ENCODE results near the gene TOX3. TPM values are rescaled to one million over a fixed set of nuclear protein-coding genes. Genes with fewer than 3 reads are reported as not detected.

The TOX3 gene
- total and polyA plus RNA-seq, 2 of the 8 experiments (the other 6 are each of a cell fraction or from before 2014, with no cell fraction given): 16.7 to 31.2 TPM

DNA sequence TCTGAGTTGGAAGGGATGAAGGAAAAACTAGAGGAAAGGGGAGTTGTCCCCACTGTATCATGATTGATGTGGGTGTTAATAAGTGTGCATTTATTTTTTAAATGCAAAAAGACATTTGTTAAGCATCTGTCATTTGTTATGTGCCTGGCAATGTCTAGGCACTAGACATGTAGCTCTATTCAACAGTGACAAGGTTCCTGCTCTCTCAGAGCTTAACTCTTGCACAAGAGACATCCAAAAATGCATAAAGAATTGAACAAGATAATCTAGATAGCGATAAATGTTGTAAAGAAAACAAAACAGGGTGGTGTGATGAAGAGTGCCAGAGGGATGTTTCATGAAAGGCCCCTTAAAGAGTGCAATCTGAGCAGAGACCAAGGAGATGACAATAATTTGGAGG, 148.9 kb downstream of the TOX3 start:
- DNase-seq (ENCODE audit: low read depth in 1 of 2, low spot score in 2 of 2) (no peak), FAIRE-seq (no peak)
- H2BK12ac ChIP-seq (ENCODE audit: low read depth, low read length): no peak overlapping the region
- ChIA-PET POLR2A (ENCODE audit: partially characterized antibody) (no interaction called here), CTCF (ENCODE audit: partially characterized antibody) (interaction anchor here (0.6 kb wide), 1 partner anchor 549 kb away, joined by 4 read pairs; no protein-coding TSS in a partner anchor)
- no peaks in the 10 kb centered on the region for H3K9me3 ChIP-seq (ENCODE audit: insufficient read depth in 2 of 2, low read depth in 1 of 2, low read length in 1 of 2)
- no peaks in the 10 kb centered on the region for H4K20me1 ChIP-seq (replicated peaks in 1 of 2; ENCODE audit: control insufficient read depth in 1 of 2, insufficient read depth in 2 of 2, low read length in 2 of 2)
- no peak overlapping the region for H2BK20ac ChIP-seq (ENCODE audit: low read length)
- H4K5ac ChIP-seq (ENCODE audit: insufficient read length, low read depth, low read length): no peak overlapping the region
- no peaks in the 10 kb centered on the region for H3K27me3 ChIP-seq (replicated peaks in 1 of 4; ENCODE audit: control insufficient read depth in 3 of 4, extremely low read depth in 1 of 4, insufficient read depth in 3 of 4, low read length in 3 of 4)
- no peak overlapping the region for H2BK5ac ChIP-seq (ENCODE audit: low read depth, low read length)
- no peak overlapping the region for H2BK15ac ChIP-seq (ENCODE audit: low read length)
- H3K23ac ChIP-seq (ENCODE audit: insufficient read length): no peak overlapping the region
- H3K4me1 ChIP-seq (replicated peaks in 1 of 4; ENCODE audit: control insufficient read depth in 3 of 4, insufficient read depth in 4 of 4, low read length in 3 of 4): no peaks in the 10 kb centered on the region
- H3K36me3 ChIP-seq (ENCODE audit: control insufficient read depth in 2 of 4, insufficient read depth in 4 of 4, low read length in 3 of 4): no peaks in the 10 kb centered on the region
- H4K91ac ChIP-seq (replicated peaks; ENCODE audit: insufficient read length, low read length): no peak overlapping the region
- no peaks in the 10 kb centered on the region for H3K79me2 ChIP-seq (ENCODE audit: control insufficient read depth in 1 of 2, insufficient read depth in 2 of 2, low read length in 2 of 2)
- H3K9ac ChIP-seq (replicated peaks in 1 of 4; ENCODE audit: extremely low read depth in 1 of 4, low read depth in 3 of 4, low read length in 3 of 4): no peak overlapping the region
- TF ChIP-seq FOSL1 (IDR thresholded peaks at IDR 0.05; ENCODE audit: insufficient read depth, low read depth, low read length): no peak
- no peak for TF ChIP-seq TCF12 (IDR thresholded peaks at IDR 0.05; ENCODE audit: low read depth, low read length)
- H2BK120ac ChIP-seq (replicated peaks; ENCODE audit: low read depth, low read length): no peak overlapping the region
- H3K4ac ChIP-seq (replicated peaks; ENCODE audit: insufficient read length, low read depth, low read length): no peak overlapping the region
- H3K18ac ChIP-seq (ENCODE audit: extremely low read depth, low read length): no peak overlapping the region
- H3K79me1 ChIP-seq (ENCODE audit: low read depth, low read length): no peaks in the 10 kb centered on the region
- no peak overlapping the region for H3K14ac ChIP-seq (ENCODE audit: insufficient read length)
- no peak overlapping the region for H2AK5ac ChIP-seq (ENCODE audit: low read depth, low read length)
- H3K4me3 ChIP-seq (ENCODE audit: extremely low read depth in 1 of 4, insufficient read depth in 2 of 4, low read depth in 3 of 4, low read length in 4 of 4): no peak overlapping the region
- no peaks in the 10 kb centered on the region for H3K23me2 ChIP-seq (ENCODE audit: low read depth, low read length)
- H3K4me2 ChIP-seq (ENCODE audit: insufficient read depth in 1 of 2, low read depth in 2 of 2, low read length in 2 of 2): no peak overlapping the region
- H3K56ac ChIP-seq (replicated peaks; ENCODE audit: insufficient read length, low read depth, low read length): no peak overlapping the region
- no peak overlapping the region for H2AFZ ChIP-seq (ENCODE audit: low read length)
- H3K27ac ChIP-seq (ENCODE audit: low read depth, low read length): no peak overlapping the region
- no peak overlapping the region for H4K8ac ChIP-seq (ENCODE audit: extremely low read depth, insufficient read depth, low read length)
- 95% methylated on average over 1 of the region's 1 CpG; no CpG with 5 or more reads in 1 of the 2 experiments for WGBS, 2 experiments (ENCODE audit: extremely low coverage in 1 of 2, insufficient coverage in 1 of 2, insufficient read length in 1 of 2, insufficient replicate concordance in 2 of 2, low coverage in 1 of 2, low lambda C conversion rate in 2 of 2, missing lambda C conversion rate in 1 of 2)

Data from H1 (cell line).